ENCODE measurements around the gene CCNJ. TPM values are rescaled to one million over a fixed set of nuclear protein-coding genes. Genes with fewer than 3 reads are reported as not detected.

The CCNJ gene
- total and polyA plus RNA-seq, 9 of the 15 experiments (the other 6 are each of a cell fraction or from before 2014, with no cell fraction given): 0.69 to 15.7 (median 9.2) TPM

DNA sequence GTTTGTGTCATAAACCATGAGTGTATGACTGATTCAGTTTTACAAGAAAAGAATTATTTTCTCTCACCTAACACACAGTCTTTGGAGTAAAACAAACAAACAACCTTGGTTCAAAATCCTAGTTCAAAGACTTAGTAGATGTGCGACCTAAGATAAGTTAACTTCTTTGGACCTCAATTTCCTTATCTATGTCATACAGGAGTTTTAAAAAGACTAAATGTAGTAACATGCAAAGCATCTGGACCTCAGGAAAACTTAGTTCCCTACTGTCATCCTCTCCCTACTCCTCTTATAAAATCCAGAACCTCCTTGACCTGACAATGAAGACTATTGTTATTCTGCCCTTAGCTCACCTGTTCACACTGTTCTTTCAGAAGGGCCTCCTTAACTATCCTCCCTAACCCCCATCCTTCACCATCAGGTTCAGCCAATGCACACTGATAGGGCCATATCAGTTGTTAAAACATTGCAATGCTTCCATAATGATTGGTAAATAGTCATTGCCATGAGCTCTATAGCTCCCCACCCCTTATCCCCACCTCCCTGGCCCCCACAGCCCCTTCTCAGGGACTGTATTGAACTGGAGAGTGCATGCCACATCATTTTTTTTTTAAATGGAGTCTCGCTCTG lies 28.8 kb upstream of the CCNJ start (continued):
- TF ChIP-seq NR4A1 (CRISPR knock-in tag; IDR thresholded peaks at IDR 0.05) (no peak), NR4A1 (tag; IDR thresholded peaks at IDR 0.05) (no peak), MTA2 (IDR thresholded peaks at IDR 0.05; ENCODE audit: low read depth) (peak; percentile 54), ARNT (IDR thresholded peaks at IDR 0.05) (no peak), ZNF197 (CRISPR knock-in tag; IDR thresholded peaks at IDR 0.05; ENCODE audit: low read depth) (no peak), ZNF644 (tag; IDR thresholded peaks at IDR 0.05; ENCODE audit: low read depth) (no peak), MTA3 (IDR thresholded peaks at IDR 0.05; ENCODE audit: borderline replicate concordance) (no peak), ZNF551 (CRISPR knock-in tag; IDR thresholded peaks at IDR 0.05) (no peak), BRD9 (IDR thresholded peaks at IDR 0.05; ENCODE audit: low read depth, partially characterized antibody) (no peak), MYNN (IDR thresholded peaks at IDR 0.05) (no peak), MYNN (CRISPR knock-in tag; IDR thresholded peaks at IDR 0.05) (no peak), E2F3 (CRISPR knock-in tag; IDR thresholded peaks at IDR 0.05) (no peak), PTTG1 (tag; IDR thresholded peaks at IDR 0.05; ENCODE audit: low read depth) (no peak), MIER1 (IDR thresholded peaks at IDR 0.05; ENCODE audit: low read depth) (no peak), ZNF407 (IDR thresholded peaks at IDR 0.05; ENCODE audit: low read depth) (no peak), ZKSCAN1 (IDR thresholded peaks at IDR 0.05; ENCODE audit: low read depth, low read length) (no peak), LCOR (CRISPR knock-in tag; IDR thresholded peaks at IDR 0.05) (no peak), IRF2 (CRISPR knock-in tag; IDR thresholded peaks at IDR 0.05) (no peak), GTF2E2 (tag; IDR thresholded peaks at IDR 0.05) (no peak), CBFA2T2 (conservative IDR thresholded peaks at IDR 0.05) (peak; percentile 63)
- TF ChIP-seq, protein P1, sequence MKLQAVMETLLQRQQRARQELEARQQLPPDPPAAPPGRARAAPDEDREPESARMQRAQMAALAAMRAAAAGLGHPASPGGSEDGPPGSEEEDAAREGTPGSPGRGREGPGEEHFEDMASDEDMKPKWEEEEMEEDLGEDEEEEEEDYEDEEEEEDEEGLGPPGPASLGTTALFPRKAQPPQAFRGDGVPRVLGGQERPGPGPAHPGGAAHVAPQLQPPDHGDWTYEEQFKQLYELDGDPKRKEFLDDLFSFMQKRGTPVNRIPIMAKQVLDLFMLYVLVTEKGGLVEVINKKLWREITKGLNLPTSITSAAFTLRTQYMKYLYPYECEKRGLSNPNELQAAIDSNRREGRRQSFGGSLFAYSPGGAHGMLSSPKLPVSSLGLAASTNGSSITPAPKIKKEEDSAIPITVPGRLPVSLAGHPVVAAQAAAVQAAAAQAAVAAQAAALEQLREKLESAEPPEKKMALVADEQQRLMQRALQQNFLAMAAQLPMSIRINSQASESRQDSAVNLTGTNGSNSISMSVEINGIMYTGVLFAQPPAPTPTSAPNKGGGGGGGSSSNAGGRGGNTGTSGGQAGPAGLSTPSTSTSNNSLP (IDR thresholded peaks at IDR 0.05; ENCODE audit: borderline replicate concordance, low read depth, low read length): no peak
- TF ChIP-seq, protein P2, sequence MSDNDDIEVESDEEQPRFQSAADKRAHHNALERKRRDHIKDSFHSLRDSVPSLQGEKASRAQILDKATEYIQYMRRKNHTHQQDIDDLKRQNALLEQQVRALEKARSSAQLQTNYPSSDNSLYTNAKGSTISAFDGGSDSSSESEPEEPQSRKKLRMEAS (CRISPR knock-in tag; IDR thresholded peaks at IDR 0.05): no peak

Data from K562 (cell line).